ENCODE measurements around the gene EPAS1. TPM values are rescaled to one million over a fixed set of nuclear protein-coding genes. Genes with fewer than 3 reads are reported as not detected.
A peak's percentile ranks its signal among the peaks of the same experiment; 100 is the strongest.

EPAS1 gene
- total and polyA plus RNA-seq, 9 of the 15 experiments (the other 6 are each of a cell fraction or from before 2014, with no cell fraction given): 0.25 to 11.2 (median 4.1) TPM

GRCh38 chr2:46290078-46290477 is 7.1 kb upstream of the EPAS1 start (continued):
- no peak for TF ChIP-seq FOXJ3 (CRISPR knock-in tag; IDR thresholded peaks at IDR 0.05)
- TF ChIP-seq, protein P1, sequence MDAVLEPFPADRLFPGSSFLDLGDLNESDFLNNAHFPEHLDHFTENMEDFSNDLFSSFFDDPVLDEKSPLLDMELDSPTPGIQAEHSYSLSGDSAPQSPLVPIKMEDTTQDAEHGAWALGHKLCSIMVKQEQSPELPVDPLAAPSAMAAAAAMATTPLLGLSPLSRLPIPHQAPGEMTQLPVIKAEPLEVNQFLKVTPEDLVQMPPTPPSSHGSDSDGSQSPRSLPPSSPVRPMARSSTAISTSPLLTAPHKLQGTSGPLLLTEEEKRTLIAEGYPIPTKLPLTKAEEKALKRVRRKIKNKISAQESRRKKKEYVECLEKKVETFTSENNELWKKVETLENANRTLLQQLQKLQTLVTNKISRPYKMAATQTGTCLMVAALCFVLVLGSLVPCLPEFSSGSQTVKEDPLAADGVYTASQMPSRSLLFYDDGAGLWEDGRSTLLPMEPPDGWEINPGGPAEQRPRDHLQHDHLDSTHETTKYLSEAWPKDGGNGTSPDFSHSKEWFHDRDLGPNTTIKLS (IDR thresholded peaks at IDR 0.05; ENCODE audit: borderline replicate concordance, low read depth): no peak
- no peak for TF ChIP-seq BRF1 (IDR thresholded peaks at IDR 0.05; ENCODE audit: borderline replicate concordance, extremely low read depth, insufficient read length)
- no peak for TF ChIP-seq CHCHD3 (CRISPR knock-in tag; IDR thresholded peaks at IDR 0.05)
- TF ChIP-seq ILF3 (IDR thresholded peaks at IDR 0.05; ENCODE audit: borderline replicate concordance): no peak
- no peak for TF ChIP-seq GATA2 (CRISPR knock-in tag; IDR thresholded peaks at IDR 0.05)

DNA sequence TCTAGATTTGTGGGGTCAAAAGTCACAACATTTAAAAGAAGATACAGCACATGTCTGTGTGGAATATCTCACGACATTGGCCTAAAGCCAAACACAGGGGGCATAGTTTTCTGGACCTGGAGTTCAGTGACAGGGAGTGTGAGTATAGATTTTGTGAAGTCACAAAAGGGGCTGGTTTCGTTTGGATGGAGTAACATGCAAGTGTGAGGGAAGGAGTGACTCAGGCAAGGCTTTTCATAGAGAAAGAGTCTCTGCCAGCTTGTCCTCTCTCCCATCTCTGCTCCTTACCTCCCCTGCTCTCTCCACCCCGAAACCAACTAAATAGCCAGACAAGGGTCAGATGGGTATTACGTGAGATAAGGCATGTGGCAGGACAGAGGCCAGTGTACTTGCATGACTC is 3.7 kb upstream of the EPAS1 start:
- BruUV-seq (replicated peaks): no TSS peak
- POLR2A ChIA-PET: no interaction called here

More for the DNA sequence above, 3.7 kb upstream of the EPAS1 start:
- Histone ChIP-seq H3K9me1 (ENCODE audit: control insufficient read depth, insufficient read depth, low read length) (no peaks in the 10 kb centered on the region), H3K4me2 (ENCODE audit: insufficient read depth, low read length) (no peak overlapping the region), H3K36me3 (ENCODE audit: control insufficient read depth, insufficient read depth, low read length) (no peaks in the 10 kb centered on the region), H3K79me2 (ENCODE audit: control insufficient read depth, insufficient read depth, low read length) (no peaks in the 10 kb centered on the region), H3K9ac (ENCODE audit: insufficient read depth in 1 of 2, low read depth in 2 of 2, low read length in 2 of 2) (no peak overlapping the region), H3K27ac (ENCODE audit: extremely low read depth, low read depth, low read length) (no peak overlapping the region), H3K27me3 (ENCODE audit: control insufficient read depth in 2 of 2, insufficient read depth in 2 of 2, low read length in 2 of 2) (peaks cover 2 to 4% of the 10 kb centered on the region in 2 experiments; a peak in 2 of 5 replicates), H3K9me3 (replicated peaks; ENCODE audit: control insufficient read depth, insufficient read depth, low read depth, low read length) (no peaks in the 10 kb centered on the region), H3K4me3 (no peak overlapping the region), H4K20me1 (replicated peaks; ENCODE audit: control insufficient read depth, insufficient read depth, low read length) (peaks cover 4% of the 10 kb centered on the region; the same call in 1 of the 2 replicates), H3K4me1 (replicated peaks in 1 of 2; ENCODE audit: control insufficient read depth in 2 of 2, insufficient read depth in 2 of 2, low read length in 2 of 2) (peaks cover 4 to 23% of the 10 kb centered on the region in 2 experiments), H2AFZ (ENCODE audit: low read depth, low read length) (no peak overlapping the region)
- FAIRE-seq (no peak), ATAC-seq (no peak), DNase-seq (ENCODE audit: extremely low read depth in 1 of 4, low spot score in 3 of 4) (no peak)
- intact Hi-C loops (cut with micrococcal nuclease) (loop anchor here (10.0 kb wide), 2 partner anchors 109 to 279 kb away; no protein-coding TSS in a partner anchor), in situ Hi-C loops (cut with MboI) (no loop called here)
- TF ChIP-seq NRF1 (conservative IDR thresholded peaks at IDR 0.05 in 1 of 2, IDR thresholded peaks at IDR 0.05 in 1 of 2) (no peak), CREB3 (tag; conservative IDR thresholded peaks at IDR 0.05; ENCODE audit: low read depth) (no peak), NCOA4 (IDR thresholded peaks at IDR 0.05; ENCODE audit: partially characterized antibody) (no peak), HNRNPH1 (optimal IDR thresholded peaks at IDR 0.05; ENCODE audit: low read depth, low read length) (no peak), NFIC (IDR thresholded peaks at IDR 0.05) (peak; percentile 74), RBFOX2 (IDR thresholded peaks at IDR 0.05; ENCODE audit: low read depth, low read length) (no peak), HMG20B (CRISPR knock-in tag; IDR thresholded peaks at IDR 0.05) (no peak), KLF10 (CRISPR knock-in tag; IDR thresholded peaks at IDR 0.05) (no peak)
- WGBS (ENCODE audit: insufficient coverage, low coverage, missing lambda C conversion rate): 17% methylated on average over 4 of the region's 4 CpGs
- CTCF ChIA-PET (ENCODE audit: low intra/inter-chr PET ratio): interaction anchor here (0.6 to 1.1 kb wide), 2 partner anchors 160 to 231 kb away, joined by 3 to 6 read pairs; no protein-coding TSS in a partner anchor
